GM18520 (cell line): Measurements from ENCODE around the gene PDZD7.

Experiments used
- ATAC-seq: cut with Tn5 transposase; IDR thresholded peaks from one replicate; pipeline ENCODE4 v1.9.1; 2021; ENCODE audit not compliant: unreplicated experiment

The PDZD7 gene

GRCh38 chr10:101061624-101062231, 30.8 kb upstream of the PDZD7 start, which contains the start of gene KAZALD1:
TSS of gene KAZALD1 (plus strand) at chr10:101061989. CDS start at chr10:101062593, 604 bp downstream.
- ATAC-seq, result no peak

DNA sequence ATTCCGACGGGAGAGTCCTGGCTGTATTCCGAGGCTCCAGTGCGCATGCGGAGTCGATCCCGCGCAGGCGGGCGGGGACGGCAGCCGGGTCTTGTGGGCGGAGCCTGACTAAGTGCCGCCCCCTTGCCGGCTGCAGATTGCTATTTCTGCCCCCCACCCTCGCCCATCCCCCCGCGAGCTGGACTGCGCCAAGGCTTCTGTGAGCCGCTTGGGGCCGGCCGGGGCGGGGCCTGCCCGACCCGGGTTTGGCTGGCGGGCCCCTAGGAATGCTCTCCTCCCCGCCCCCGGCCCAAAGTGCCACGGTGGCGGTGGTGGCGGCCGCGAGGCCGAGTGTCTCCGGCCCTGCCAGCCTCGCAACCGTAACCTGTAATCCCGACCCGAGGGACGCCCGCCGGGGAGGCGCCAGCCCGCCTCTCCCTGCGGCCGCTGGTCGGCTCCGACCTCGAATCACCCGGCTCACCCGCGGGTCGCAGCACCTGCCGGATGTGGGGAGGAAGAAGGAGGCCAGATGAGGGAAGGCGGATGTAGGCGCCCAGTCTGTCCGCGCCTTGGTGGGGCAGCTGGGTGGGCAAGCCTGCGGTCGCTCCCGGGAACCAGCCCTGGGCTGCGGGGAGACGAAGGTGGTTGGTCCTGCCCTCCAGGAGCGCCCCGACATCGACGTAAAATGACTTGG, 30.2 kb upstream of the PDZD7 start:
- ATAC-seq, result peak; percentile 42

DNA sequence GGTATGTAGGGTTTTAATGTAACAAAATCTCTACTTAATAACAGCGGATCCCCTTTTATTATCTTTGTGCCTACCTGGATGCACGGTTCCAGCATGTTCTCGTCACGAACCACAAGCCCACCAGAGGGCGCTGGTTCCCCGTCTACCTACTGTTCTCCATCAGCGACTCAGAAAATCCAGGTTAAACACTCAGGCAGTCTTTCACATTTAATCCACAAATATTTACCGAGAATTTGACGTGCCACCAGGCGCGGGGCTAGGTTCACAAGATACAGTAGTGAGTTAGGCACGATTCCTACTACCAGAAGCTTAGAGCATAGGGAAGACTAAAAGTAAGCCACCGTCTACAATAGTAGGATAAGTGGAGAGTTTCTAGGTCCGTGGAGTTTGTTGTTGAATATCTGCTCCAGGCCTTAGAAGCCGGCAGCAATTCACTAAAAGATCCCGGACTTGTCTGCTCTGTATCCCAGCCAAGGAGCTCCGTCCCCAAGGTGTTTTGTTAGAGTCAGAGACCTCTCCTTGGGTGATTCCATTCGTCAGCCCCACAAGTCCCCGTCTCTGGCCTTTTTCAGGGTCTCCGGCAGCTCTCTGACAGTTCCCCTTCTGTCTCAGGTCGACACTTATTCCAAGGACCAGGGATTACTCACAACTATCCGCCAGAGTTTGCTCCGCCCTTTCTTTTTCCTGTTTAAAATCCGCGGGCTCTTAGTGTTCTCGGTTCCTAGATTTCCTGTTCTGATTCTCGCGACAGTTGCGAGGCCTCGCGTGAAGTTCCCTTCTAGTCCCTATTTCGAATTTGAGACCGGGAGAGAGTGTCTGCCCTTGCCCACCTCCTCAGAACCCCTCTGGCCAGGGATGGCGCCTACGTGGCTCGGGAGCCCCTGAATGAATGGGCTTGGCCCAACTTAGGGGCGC, 29.4 kb upstream of the PDZD7 start:
- peak; percentile 22 for ATAC-seq

DNA sequence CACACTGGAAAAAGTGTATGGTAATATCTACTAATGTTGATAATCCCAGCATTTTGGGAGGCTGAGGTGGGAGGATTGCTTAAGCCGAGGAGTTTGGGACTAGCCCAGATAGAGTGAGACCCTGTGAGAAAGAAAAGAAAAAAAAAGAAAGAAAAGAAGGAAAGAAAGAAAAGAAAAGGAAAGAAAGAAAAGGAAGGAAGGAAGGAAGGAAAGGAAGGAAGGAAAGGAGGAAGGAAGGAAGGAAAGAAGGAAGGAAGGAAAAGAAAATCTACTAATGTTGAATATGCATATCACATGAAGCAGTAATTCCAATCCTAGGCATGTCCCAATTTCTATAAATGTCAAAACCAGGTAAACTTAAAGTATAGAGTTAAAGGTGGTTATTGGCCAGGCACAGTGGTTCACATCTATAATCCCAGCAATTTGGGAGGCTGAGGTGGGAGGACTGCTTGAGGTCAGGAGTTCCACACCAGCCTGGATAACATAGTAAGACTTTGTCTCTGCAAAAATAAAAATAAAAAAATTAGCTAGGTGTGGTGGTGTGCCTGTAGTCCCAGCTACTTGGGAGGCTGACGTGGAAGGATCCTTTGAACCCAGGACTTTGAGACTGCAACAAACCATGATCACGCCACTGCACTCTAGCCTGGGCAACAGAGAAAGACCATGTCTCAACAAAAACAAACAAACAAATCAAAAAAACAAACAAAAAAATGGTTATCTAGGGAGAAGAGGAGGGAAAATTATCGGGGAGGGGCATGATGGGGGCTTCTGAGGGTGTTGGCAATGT, 25.6 kb upstream of the PDZD7 start:
- no peak for ATAC-seq

DNA sequence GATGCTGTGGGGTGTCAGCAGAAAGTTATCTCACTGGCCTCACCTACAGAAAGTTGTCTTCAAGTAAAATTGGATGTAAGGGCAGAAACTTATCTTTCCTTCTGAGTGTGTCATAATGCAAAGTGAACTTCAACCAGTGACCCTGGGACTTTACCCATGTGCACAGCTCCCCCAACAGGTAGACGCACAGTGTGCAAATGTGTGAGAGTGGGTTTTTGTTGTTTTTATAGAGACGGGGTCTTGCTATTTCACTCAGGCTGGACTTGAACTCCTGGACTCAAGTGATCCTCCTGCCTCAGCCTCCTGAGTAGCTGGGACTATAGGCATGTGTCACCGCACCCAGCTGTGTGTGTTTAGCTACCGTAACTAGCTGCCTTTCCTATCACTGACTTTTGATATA, 24.5 kb upstream of the PDZD7 start:
- ATAC-seq, result no peak

GRCh38 chr10:101054876-101055275, 23.9 kb upstream of the PDZD7 start:
- ATAC-seq, result no peak

GRCh38 chr10:101054351-101054750, 23.4 kb upstream of the PDZD7 start:
- no peak for ATAC-seq

GRCh38 chr10:101053516-101053915, 22.6 kb upstream of the PDZD7 start:
- ATAC-seq, result no peak

GRCh38 chr10:101052285-101052684, 21.4 kb upstream of the PDZD7 start:
- no peak for ATAC-seq

- no peak for ATAC-seq
Observed at GRCh38 chr10:101050208-101051069, 19.5 kb upstream of the PDZD7 start.

GRCh38 chr10:101047961-101048892, 17.3 kb upstream of the PDZD7 start:
- no peak for ATAC-seq

DNA sequence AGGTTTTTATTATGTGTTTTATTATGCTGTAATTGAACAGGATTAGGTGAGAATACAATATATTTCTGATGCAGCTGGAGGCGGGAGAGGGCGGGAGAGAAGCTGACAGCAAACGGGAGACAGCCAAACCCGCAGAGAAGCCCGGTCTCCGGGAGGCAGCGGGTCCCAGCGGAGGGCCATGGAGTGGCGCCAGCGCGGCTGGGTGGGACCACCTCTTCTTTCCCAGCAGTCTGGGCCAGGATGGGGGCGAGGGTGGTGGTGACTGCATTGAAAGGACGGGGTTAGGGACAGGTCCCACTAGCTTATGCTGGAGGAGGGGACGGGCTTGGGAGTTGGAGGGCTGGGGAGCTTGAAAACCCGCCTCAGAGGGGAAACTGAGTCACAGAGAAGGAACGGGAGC, 16.3 kb upstream of the PDZD7 start:
- no peak for ATAC-seq

- no peak for ATAC-seq
Observed at GRCh38 chr10:101046332-101047238, 15.7 kb upstream of the PDZD7 start.

GRCh38 chr10:101044117-101044516, 13.2 kb upstream of the PDZD7 start:
- ATAC-seq, result no peak

- no peak for ATAC-seq
Observed at GRCh38 chr10:101043363-101043707, 12.4 kb upstream of the PDZD7 start.

DNA sequence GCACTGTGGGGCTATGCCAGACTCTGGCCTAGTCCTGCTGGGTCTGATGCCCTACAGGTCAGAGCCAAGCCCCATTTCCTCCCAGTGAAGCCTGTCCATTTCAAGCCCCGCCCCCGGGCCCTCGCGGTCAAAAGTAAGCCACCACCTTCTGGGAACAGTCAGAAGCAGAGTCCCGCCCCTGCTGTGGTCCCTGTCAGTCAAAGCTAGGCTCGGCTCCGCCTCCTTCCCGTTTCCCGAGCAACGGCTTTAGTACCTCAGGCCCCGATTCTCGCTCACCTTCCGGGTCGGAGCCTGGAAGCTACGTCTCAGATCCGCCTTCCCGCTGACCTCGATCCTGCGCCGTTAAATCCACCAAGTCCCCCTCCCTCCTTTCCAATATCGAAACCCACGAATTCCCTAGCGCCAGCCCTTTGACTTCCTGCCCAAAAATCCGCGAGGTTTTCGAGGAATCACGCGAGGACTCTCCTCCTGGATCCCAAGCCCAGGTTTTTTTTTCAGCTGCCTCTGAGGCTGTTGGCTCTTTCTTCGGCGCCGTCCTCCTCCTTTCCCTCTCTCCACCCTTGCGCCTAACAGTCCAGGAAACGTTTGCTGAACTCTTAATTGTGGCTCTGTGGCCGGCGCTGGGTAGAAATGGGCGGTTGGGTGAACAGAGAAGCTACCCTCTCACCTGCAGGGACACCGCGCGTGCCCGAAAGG, 11.9 kb upstream of the PDZD7 start:
- peak; percentile 82 for ATAC-seq

DNA sequence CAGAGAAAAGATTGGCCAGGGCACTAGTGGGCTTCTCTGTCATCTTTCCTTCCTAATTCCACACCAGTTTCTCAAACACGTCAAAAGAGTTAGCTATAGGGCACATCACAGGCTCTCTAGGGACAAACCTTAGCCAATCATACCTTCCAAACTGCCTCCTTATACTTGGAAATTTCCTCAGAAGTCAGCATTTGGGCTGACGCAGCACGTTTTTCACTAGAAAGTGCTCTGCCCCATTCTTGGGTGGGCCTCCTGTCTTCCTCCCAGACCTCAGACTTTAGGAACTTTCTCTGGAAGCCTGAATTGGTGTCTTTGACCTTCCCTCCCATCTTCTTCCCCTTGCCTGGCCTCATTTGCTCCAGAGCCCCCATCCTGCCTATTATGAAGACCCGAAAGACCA, 11.2 kb upstream of the PDZD7 start:
- no peak for ATAC-seq
